DMS 273 treated with DMSO at 0.1 percent for 48 hours (cell line): Measurements from ENCODE around the gene TTLL6.

ENCODE experiments used
- DNase-seq: peaks from one replicate; lab custom pipeline; 2025; lab: John Stamatoyannopoulos, UW

Gene TTLL6

DNA sequence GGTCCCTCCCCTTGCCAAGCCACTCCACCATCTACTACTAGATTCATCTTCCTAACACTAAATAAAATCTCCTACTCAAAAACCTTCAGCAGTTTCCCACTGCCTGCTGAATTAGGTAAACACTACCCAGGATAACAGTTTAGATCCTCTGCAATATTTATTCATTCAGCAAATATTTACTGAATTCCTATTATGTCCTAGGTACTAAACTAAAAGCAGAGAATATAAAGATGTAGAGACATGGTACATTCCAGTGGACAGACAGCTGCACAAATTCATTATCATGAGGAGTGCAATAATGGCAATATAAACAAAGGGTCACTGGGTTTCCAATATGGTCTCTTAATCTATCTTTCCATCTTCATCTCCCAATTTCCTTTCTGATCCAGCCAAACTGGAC lies 57.7 kb downstream of the TTLL6 start:
- no peak for DNase-seq

DNA sequence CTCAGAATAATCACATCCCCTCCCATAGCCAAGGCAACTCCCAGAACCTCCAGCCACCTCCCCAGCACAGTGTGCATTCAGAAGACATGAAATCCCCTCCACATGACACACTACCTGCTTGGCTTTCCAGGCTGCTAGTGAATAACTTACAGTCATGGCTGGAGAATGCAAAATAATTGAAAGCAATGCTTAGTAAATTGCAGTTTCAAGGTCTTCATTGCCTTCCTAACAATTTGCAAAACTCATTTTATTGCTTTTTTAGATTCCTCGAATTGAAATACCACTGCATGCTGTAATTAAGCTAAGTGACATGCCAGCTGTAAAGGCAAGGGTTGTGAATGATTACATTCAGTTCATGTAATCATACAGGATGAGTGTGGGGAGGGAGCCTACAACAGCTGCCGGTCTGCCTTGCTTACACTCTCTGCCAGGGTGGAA lies 59.5 kb downstream of the TTLL6 start:
- DNase-seq, result no peak

GRCh38 chr17:48756830-48757251 lies 60.2 kb downstream of the TTLL6 start:
- no peak for DNase-seq

DNA sequence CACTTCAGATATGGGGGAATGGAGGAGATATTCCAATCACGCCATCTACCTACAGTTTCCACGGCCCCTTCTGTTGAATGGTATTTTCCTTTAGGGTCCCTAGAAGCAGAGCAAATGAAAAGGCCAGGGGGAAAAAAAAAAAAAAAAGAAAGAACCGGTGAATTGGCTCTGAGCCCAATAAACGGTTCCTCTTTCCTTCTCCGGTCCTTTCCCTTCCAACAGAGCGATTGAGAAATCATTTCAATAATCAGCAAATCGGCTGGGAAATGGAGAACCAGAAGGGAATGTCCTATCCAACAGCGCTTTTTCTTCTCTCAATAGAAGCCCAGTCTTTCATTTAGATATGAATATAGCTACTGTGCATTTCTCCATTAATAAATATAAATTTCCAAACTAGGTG lies 61.7 kb downstream of the TTLL6 start:
- no peak for DNase-seq

GRCh38 chr17:48754500-48755261 lies 62.3 kb downstream of the TTLL6 start:
- no peak for DNase-seq

DNA sequence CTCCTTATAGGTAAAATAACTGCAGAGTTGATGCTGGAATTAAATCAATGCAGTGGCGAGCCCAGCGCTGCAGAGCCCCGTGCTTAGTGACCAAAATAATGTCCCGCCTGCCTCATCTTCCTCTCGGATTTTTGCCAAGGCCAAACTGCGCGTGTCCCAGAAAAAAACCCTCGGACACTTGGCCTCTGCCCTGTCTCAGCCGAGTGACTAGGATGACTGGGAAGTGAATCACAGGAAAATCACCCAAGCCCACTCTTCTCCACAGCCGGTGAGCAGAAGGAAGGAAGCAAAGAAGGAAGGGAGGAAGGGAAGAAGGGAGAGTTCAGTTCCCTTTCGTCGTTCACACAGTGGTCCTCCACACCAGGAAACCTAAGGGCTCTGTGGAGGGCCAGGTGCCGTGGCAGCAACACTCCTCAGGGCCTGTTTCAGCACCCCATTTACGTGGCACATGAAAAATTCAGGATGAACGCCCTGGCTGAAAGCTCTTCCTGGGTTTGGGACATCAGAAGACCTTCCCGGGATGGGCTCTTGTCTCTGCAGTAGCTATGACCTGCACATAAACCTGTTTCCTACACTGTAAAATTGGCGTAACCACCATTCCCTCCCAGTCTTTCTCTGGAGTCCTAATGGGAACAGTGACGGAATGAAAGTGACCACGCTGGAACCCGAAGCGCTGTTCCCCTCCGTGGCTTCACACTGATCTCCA lies 63.1 kb downstream of the TTLL6 start:
- DNase-seq, result no peak

- no peak for DNase-seq
These were observed 64.4 kb downstream of the TTLL6 start for GRCh38 chr17:48752399-48753288.

DNA sequence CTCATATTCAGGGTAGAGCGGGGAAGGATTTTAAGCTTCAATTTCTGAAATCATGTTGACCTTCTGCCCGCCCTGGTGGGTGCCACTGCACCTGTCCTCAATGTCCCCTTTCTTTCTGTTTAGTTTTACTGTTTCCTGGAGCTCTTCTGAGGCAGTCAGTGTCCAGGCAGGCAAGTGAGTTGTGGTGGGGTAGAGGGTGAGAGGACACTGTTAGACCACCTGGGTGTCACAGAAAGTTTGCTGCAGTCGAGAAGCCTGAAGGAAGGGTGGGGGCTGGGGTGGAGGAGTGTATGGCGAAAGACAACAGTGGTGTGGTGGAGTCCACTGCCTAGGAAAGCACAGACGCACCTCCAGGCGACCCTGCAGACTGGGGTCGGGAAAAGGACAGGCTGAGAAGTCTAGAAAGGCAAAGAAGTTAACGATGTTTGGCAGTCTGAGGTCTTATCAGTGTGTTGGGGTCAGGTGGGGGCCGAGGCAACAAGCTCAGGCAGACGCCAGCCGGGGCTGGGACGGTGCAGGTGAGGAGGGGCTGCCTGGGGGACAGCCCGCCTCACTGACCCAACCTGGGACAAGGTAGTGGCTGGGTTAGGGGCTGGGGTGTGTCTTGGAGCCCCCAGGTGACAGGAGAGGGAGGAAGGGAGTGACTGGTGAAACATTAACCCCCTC lies 65.2 kb downstream of the TTLL6 start:
- DNase-seq, result no peak

DNA sequence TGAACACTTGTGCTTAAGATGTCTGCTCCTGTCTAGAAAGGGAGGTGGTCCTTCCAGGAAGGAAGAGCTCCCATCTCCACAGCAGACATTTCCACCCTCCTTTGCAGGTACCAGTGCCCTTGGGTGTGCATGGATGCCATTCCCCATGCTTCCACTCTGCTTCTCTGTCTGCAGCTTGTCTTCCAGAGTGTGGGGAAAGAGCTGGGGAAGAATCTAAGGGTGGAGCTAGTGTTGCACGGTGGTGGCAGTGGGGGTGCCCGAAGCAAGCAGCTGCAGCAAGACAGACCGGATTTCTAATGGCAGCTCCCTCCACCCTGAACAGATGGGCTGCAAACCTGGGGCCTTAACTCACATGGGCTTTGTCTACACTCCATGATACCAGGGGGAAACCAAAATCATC lies 65.9 kb downstream of the TTLL6 start:
- no peak for DNase-seq

GRCh38 chr17:48749621-48750553 lies 67.1 kb downstream of the TTLL6 start:
- DNase-seq, result no peak

DNA sequence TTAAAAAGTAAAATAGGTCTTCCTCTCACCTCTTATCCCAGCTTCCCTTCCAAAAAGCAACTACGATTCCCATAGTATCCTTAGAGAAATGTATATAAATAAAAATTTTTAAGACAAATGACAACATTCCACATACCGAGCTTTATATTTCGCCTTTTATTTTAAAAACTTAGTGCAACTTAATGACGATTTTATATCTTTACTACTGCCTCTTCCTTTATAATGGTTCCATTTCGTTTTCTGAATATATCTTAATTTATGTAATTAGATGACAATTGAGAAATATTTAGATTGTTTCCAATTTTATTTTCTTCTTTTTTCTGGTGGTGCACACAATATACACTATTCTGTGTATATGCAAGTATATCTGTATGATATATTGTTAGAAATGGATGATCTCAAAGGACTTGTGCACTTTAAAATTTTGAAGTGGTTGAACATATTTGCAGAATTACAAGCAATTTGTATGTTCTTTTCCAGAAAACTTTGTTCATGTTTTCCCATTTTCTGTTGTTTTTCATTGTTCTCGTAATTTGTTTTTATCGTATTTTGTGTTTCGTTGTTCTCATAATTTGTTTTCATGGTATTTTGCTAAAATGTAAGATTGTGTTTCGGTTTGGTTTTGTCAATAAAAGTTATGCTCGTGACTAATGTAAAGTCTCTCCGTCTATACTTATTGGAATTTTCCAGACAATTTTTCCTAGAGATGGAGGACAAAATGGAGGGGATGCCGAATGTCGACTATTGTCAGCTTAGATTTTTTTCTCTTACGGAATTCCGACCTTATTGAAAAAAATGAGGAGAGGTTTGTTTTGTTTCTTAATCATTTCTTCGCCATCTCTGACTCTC lies 68.1 kb downstream of the TTLL6 start:
- no peak for DNase-seq

- no peak for DNase-seq
These were observed 69.3 kb downstream of the TTLL6 start for GRCh38 chr17:48747445-48748363.

DNA sequence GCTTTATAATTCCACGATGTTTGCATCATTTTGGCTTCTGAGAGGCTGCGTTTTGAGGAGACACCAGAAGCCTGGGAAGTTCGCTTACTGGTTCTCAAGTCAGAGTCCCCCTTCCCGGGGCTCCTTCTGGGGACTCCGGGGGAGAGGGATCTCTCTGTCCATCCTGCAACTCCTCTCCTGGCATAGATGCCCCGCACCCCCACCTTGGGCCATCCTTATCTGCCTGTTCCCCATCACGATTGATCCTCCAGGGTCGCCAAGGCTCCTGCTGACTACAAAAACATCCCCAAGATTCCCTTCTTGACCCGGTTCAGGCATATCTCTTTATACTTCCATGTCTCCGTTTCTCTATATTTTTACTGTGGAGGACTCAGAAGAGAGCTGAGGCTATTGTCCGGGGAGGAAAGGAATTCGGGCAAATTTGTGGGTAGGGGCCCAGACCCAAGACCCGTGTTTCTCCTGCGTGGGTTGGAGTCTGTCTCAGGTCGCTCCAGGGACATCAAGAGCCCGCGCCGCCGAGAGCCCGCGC lies 70.0 kb downstream of the TTLL6 start:
- no peak for DNase-seq

DNA sequence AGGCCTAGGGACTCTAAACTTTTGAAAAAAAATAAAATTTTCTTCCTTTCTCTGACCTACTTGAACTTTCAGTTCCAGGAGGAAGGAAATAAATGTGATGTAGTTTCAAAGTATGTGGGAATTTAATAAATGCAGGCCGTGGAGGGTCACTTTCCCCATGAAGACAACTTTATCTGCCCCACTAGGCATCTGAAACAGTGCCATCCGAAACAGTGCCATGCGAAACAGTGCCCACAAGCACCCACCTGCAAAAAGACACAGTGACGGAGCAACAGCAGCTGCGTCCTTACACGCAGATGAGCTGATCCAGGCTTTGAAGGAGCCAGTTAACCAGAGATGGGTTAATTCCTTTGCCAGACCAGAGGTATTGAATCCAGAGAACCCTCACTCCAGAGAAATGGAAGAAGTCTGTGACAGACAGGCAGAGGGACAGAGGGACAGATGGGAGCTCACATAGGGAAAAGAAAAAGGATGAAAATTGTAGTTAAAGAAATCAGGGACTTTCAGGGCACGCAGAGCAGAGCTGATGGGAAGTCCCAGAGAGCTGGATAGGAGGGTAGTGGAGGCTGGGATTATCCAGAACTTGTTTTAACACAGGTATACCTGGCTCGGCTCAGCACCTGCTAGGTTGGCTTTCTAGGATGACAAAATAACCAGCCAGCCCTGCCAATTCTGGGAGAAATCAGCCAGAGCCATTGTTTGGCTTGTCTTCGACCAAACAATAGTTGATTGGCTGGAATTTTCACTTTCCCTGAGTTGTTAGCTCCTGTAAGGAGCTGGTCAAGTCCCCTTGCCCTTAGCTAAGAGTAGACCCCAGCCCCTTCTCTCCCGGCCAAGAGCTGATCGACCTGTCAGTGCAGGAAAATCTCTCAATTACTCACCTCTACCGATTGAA lies 71.4 kb downstream of the TTLL6 start:
- no peak for DNase-seq

DNA sequence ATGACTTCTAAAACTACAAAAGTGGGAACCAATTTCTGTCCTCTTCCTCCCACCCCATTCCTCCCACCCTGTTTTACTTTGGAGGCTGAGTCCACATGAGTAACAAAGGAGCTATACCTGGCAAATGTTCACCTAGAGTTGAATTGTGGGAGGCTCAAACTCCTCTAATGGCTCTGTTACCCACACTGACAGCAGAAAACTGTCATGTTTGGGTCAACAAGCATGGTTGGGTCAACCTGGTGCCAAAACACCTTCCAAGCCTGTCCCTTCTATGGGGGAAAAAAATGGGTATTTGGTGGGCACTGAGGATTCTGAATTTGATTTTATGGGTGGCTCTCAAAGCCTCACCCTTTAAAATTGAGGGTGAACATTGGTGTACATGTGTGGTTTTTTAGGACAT lies 76.5 kb downstream of the TTLL6 start:
- DNase-seq, result no peak

- no peak for DNase-seq
These were observed 78.1 kb downstream of the TTLL6 start for GRCh38 chr17:48738803-48739526.

GRCh38 chr17:48738424-48738802 lies 78.6 kb downstream of the TTLL6 start:
- DNase-seq, result no peak
